ENCODE measurements around the gene SPAG17.
"Not testable (repeated sequence)": the region's sequence is repeated elsewhere in the genome, so short reads cannot be mapped to it uniquely, and the experiment has no call there.

Gene SPAG17

DNA sequence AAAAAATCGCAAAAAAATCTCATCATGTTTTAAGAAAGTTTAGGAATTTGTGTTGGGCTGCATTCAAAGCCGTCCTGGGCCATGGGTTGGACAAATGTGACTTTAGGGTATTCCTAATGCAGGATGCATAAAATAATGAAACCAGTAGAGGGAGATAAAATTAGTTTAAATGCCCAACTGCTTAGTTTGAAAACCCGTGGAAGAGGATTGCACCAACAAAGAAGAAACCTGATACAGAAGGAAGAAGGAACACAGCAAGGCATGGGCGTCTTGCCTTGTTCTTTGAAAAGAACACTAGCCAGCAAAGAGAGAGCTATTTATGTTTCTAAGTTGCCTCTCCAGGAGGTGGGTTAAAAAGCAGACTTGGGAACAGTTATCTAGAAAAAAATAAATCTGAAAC is 217.6 kb downstream of the SPAG17 start:
- no peak for DNase-seq

- DNase-seq, result no peak
These were observed 220.6 kb downstream of the SPAG17 start for GRCh38 chr1:117964290-117965038.

- DNase-seq, result no peak
These were observed 225.7 kb downstream of the SPAG17 start for GRCh38 chr1:117959364-117959763.

- DNase-seq, result no peak
These were observed 232.6 kb downstream of the SPAG17 start for GRCh38 chr1:117952386-117952785.

- DNase-seq, result no peak
These were observed 242.7 kb downstream of the SPAG17 start for GRCh38 chr1:117942293-117942692.

- DNase-seq, result no peak
These were observed 251.3 kb downstream of the SPAG17 start for GRCh38 chr1:117933769-117934168.

- DNase-seq, result no peak
These were observed 252.5 kb downstream of the SPAG17 start for GRCh38 chr1:117932576-117932975.

GRCh38 chr1:117930484-117930883 is 254.5 kb downstream of the SPAG17 start:
- DNase-seq, result no peak

GRCh38 chr1:117930173-117930447 is 254.9 kb downstream of the SPAG17 start:
- DNase-seq, result no peak

- DNase-seq, result peak; percentile 93
These were observed 255.5 kb downstream of the SPAG17 start, which contains the start of the genes GDAP2 and WDR3 for GRCh38 chr1:117929343-117930172. TSS of gene GDAP2 (minus strand) at chr1:117929621. CDS start at chr1:117920357, 9,264 bp downstream. TSS of gene WDR3 (plus strand) at chr1:117929739. CDS start at chr1:117933320, 3,581 bp downstream.

DNA sequence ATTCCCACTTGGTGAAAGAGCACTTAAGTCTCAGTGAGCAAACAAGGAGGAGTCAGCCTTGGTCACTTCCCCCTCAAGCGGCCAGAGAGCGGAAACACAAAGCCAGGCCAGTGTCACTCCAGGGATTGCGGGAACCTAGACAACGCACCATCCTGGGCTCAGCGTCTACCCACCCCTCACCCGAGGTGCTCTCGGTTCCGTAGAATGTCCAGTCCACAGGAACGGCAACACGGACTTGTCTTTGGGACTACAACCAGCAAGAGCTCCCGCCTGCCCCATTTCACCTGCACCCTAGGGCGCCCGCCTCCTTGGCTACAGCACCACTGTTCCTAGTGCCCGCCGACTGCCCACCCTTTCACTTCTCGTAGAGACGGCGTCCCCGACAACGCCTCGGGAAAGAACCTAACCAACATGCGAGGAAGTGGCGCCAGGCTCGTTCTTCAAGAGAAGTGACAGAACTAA is 256.1 kb downstream of the SPAG17 start:
- peak; percentile 38 for DNase-seq

GRCh38 chr1:117925981-117926380 is 259.0 kb downstream of the SPAG17 start:
- no peak for DNase-seq

GRCh38 chr1:117922717-117923116 is 262.3 kb downstream of the SPAG17 start:
- not testable (repeated sequence) for DNase-seq

DNA sequence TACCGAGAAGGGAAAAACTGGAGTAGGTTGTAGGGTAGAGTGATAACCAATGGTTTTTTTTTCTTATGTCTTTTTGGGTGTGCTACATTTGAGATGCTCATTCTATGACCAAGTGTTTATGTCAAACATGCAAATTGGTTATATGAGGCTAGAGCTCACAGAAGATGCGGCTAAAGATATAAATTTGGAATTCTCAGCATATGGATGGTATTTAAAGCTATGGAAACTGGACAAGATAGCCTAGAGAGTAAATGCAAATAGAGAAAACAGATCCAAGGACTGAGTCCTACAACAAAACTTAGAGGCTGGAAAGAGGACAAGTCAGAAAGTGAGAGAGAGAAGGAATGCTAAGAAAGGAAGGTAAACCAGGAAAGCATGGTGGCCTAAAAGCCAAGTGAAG is 263.0 kb downstream of the SPAG17 start:
- no peak for DNase-seq

GRCh38 chr1:117919376-117919775 is 265.7 kb downstream of the SPAG17 start:
- DNase-seq, result no peak

DNA sequence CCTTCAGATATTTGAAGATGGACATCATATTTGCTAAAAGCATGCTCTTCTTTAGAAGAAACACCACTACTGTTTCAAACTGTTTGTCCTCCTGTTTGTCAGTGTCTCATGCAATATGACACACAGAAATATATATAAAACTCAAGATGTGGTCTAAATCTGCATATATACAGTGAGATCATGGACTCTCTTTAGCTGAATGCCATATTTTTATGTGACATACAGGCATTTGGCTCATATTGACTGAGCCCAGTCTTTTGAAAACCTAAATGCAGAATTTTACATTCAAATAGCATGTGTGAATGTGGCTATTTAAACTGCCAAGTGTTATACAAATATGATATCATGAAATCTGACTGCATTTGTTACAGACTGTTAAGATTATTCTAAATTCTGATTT is 274.0 kb downstream of the SPAG17 start:
- DNase-seq, result no peak

DNA sequence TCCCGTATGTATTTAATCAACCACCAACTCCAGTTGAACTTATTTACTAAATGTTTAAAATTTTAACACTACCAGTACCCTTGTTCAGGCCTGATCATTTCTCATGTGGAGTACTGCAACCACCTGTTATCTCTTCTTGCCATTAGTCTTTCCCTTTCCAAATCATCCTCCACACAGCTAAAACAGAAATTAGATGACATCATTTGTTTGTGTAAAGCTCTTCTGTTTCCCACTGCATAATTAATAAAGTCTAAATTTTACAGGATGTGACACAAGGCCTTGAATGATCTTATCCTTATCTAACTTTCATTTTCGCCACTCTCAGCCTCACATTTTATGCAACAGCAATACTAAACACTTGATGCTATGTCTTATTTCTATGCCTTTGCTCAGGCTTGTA is 280.0 kb downstream of the SPAG17 start:
- no peak for DNase-seq

- no peak for DNase-seq
These were observed 280.5 kb downstream of the SPAG17 start for GRCh38 chr1:117904485-117904884.
